Vagina (tissue), 2 donors: ENCODE data around the gene NAPB. TPM values are rescaled to one million over a fixed set of nuclear protein-coding genes. Genes with fewer than 3 reads are reported as not detected.

Source experiments
- DNase-seq, 2 donors: peaks; one replicate each; pipeline ENCODE4 v3.0.0-alpha.2; 2017; ENCODE audit errors: extremely low spot score in 2 of 2
- H3K27ac ChIP-seq: fragments of 200-600 bp; sonication (generic); one replicate; pipeline ENCODE4 v1.5.1; 2019
- H3K27me3 ChIP-seq: fragments of 200-600 bp; sonication (generic); one replicate; pipeline ENCODE4 v1.5.1; 2019
- H3K36me3 ChIP-seq, 2 donors: fragments of 200-600 bp; sonication (generic); one replicate each; pipeline ENCODE4 v1.5.1; 2017 to 2019
- H3K4me1 ChIP-seq: fragments of 200-600 bp; sonication (generic); one replicate; pipeline ENCODE4 v1.5.1; 2019
- H3K4me3 ChIP-seq, 2 donors: fragments of 200-600 bp; sonication (generic); 1 replicate in 1 of 2; 2 replicates in 1 of 2; pipeline ENCODE4 v1.5.1; 2016 to 2019
- H3K9me3 ChIP-seq: fragments of 200-600 bp; sonication (generic); one replicate; pipeline ENCODE4 v1.5.1; 2019
- CTCF ChIP-seq, 3 experiments: fragments of 450-650 bp in 2 of 3; fragments of 200-600 bp in 1 of 3; sonication (generic) in 1 of 3; IDR thresholded peaks; one replicate each; pipeline ENCODE4 v1.5.1; 2017 to 2019; ENCODE audit warnings: antibody characterized with exemption in 3 of 3, mild to moderate bottlenecking in 2 of 3, moderate library complexity in 2 of 3
- POLR2A ChIP-seq, 2 donors: fragments of 450-650 bp; IDR thresholded peaks; one replicate each; pipeline ENCODE4 v1.6.1; 2017; ENCODE audit warnings: antibody characterized with exemption in 2 of 2, mild to moderate bottlenecking in 2 of 2, moderate library complexity in 2 of 2
- POLR2AphosphoS5 ChIP-seq, 2 donors: sonication (generic); formaldehyde crosslinking; IDR thresholded peaks; one replicate each; pipeline ENCODE4 v1.9.0; 2017; ENCODE audit warnings: antibody characterized with exemption in 2 of 2, mild to moderate bottlenecking in 2 of 2, low read depth in 1 of 2; ENCODE audit not compliant: insufficient read depth in 1 of 2
- intact Hi-C: fragments of 100-400 bp; cut with DNase I; formaldehyde crosslinking; loops from one replicate; pipeline ENCODE4 v1.15.1; 2023
- total RNA-seq: library from RNA; depleted of rRNA; stranded (reverse); fragments of >200 nt; gene quantifications from one replicate; pipeline ENCODE4 v1.2.3, GENCODE V29; 2016

The NAPB gene
- total RNA-seq, 1 donor from 2014 or later, result 28.5 TPM

- peaks cover 4 to 20% of the 10 kb centered on the region in 2 donors for H3K36me3 ChIP-seq
- DNase-seq, result no peak
- intact Hi-C loops, result no loop called here
- H3K4me1 ChIP-seq, result no peaks in the 10 kb centered on the region
- no peak overlapping the region for H3K4me3 ChIP-seq
- H3K27me3 ChIP-seq, result no peaks in the 10 kb centered on the region
- H3K9me3 ChIP-seq, result no peaks in the 10 kb centered on the region
- H3K27ac ChIP-seq, result no peak overlapping the region
- TF ChIP-seq POLR2AphosphoS5 (IDR thresholded peaks at IDR 0.05; ENCODE audit: insufficient read depth in 1 of 2, low read depth in 1 of 2) (no peak), CTCF (IDR thresholded peaks at IDR 0.05) (no peak), POLR2A (IDR thresholded peaks at IDR 0.05) (no peak)
These were observed 34.8 kb downstream of the NAPB start for GRCh38 chr20:23386304-23387117.

- Histone ChIP-seq H3K27ac (no peak overlapping the region), H3K4me1 (no peaks in the 10 kb centered on the region), H3K9me3 (no peaks in the 10 kb centered on the region), H3K4me3 (no peak overlapping the region), H3K27me3 (no peaks in the 10 kb centered on the region), H3K36me3 (peaks cover 0 to 30% of the 10 kb centered on the region in 2 donors)
- DNase-seq, result no peak
- intact Hi-C loops, result no loop called here
- TF ChIP-seq POLR2A (IDR thresholded peaks at IDR 0.05), result no peak
- TF ChIP-seq CTCF (IDR thresholded peaks at IDR 0.05), result no peak
- TF ChIP-seq POLR2AphosphoS5 (IDR thresholded peaks at IDR 0.05; ENCODE audit: insufficient read depth in 1 of 2, low read depth in 1 of 2), result no peak
These were observed 39.4 kb downstream of the NAPB start for GRCh38 chr20:23381876-23382275.

- no peaks in the 10 kb centered on the region for H3K9me3 ChIP-seq
- intact Hi-C loops, result no loop called here
- H3K27ac ChIP-seq, result no peak overlapping the region
- no peak overlapping the region for H3K4me3 ChIP-seq
- no peak for TF ChIP-seq CTCF (IDR thresholded peaks at IDR 0.05)
- TF ChIP-seq POLR2AphosphoS5 (IDR thresholded peaks at IDR 0.05; ENCODE audit: insufficient read depth in 1 of 2, low read depth in 1 of 2), result no peak
- no peak for TF ChIP-seq POLR2A (IDR thresholded peaks at IDR 0.05)
- H3K27me3 ChIP-seq, result no peaks in the 10 kb centered on the region
- DNase-seq, result no peak
- H3K36me3 ChIP-seq, result peaks cover 0 to 36% of the 10 kb centered on the region in 2 donors
- H3K4me1 ChIP-seq, result no peaks in the 10 kb centered on the region
These were observed 41.5 kb downstream of the NAPB start for GRCh38 chr20:23379772-23380171.

GRCh38 chr20:23375827-23376226 lies 45.5 kb downstream of the NAPB start:
- Histone ChIP-seq H3K9me3 (no peaks in the 10 kb centered on the region), H3K4me3 (no peak overlapping the region), H3K27me3 (no peaks in the 10 kb centered on the region), H3K27ac (no peak overlapping the region), H3K4me1 (no peaks in the 10 kb centered on the region), H3K36me3 (peaks cover 0 to 48% of the 10 kb centered on the region in 2 donors)
- intact Hi-C loops, result no loop called here
- TF ChIP-seq POLR2AphosphoS5 (IDR thresholded peaks at IDR 0.05; ENCODE audit: insufficient read depth in 1 of 2, low read depth in 1 of 2) (no peak), CTCF (IDR thresholded peaks at IDR 0.05) (no peak), POLR2A (IDR thresholded peaks at IDR 0.05) (no peak)
- no peak for DNase-seq

- Histone ChIP-seq H3K36me3 (peaks cover 0 to 50% of the 10 kb centered on the region in 2 donors), H3K27me3 (no peaks in the 10 kb centered on the region), H3K4me3 (no peak overlapping the region), H3K27ac (no peak overlapping the region), H3K4me1 (no peaks in the 10 kb centered on the region), H3K9me3 (no peaks in the 10 kb centered on the region)
- TF ChIP-seq CTCF (IDR thresholded peaks at IDR 0.05) (no peak), POLR2AphosphoS5 (IDR thresholded peaks at IDR 0.05; ENCODE audit: insufficient read depth in 1 of 2, low read depth in 1 of 2) (no peak), POLR2A (IDR thresholded peaks at IDR 0.05) (no peak)
- intact Hi-C loops, result no loop called here
- no peak for DNase-seq
These were observed 46.8 kb downstream of the NAPB start for GRCh38 chr20:23374441-23374840.
